Activated naive CD8-positive, alpha-beta T cell treated with anti-CD3 and anti-CD28 coated beads, Interleukin-2, amount 10 ng/mL, durations not matched to agents 7 days and 5 days (primary cell): ENCODE data around the gene SIM2. TPM values are rescaled to one million over a fixed set of nuclear protein-coding genes. Genes with fewer than 3 reads are reported as not detected.

Experiments used
- ATAC-seq: fragments of 150-1000 bp; cut with Tn5 transposase; one replicate; pipeline ENCODE4 v1.10.0; 2021; ENCODE audit warnings: low read depth, moderate library complexity
- POLR2A ChIA-PET: fragments of 350-600 bp; sonication (Branson Sonifier 250); formaldehyde crosslinking; loops from one replicate; lab custom pipeline; 2021; ENCODE audit warnings: antibody characterized with exemption; lab: Charles Lee
- DNase-seq: peaks from one replicate; pipeline ENCODE4 v3.0.0; 2021
- H3K27ac Mint-ChIP-seq: one replicate; pipeline ENCODE4 v1.8.0; 2022; ENCODE audit warnings: mild to moderate bottlenecking, mixed read lengths
- H3K27me3 Mint-ChIP-seq: one replicate; pipeline ENCODE4 v1.8.0; 2022; ENCODE audit warnings: mild to moderate bottlenecking, moderate library complexity, mixed read lengths
- H3K36me3 Mint-ChIP-seq: one replicate; pipeline ENCODE4 v1.8.0; 2021; ENCODE audit warnings: mild to moderate bottlenecking, mixed read lengths
- H3K4me1 Mint-ChIP-seq: one replicate; pipeline ENCODE4 v1.8.0; 2021; ENCODE audit warnings: mixed read lengths
- H3K4me3 Mint-ChIP-seq: one replicate; pipeline ENCODE4 v1.8.0; 2022; ENCODE audit warnings: mild to moderate bottlenecking, moderate library complexity, mixed read lengths
- H3K9me3 Mint-ChIP-seq: one replicate; pipeline ENCODE4 v1.8.0; 2021; ENCODE audit warnings: mixed read lengths
- total RNA-seq, 2 experiments: library from RNA; stranded (reverse); gene quantifications; one replicate each; pipeline ENCODE4 v1.2.3, GENCODE V29; 2021

The SIM2 gene
- total RNA-seq, 2 experiments from 2014 or later = not detected

- Mint-ChIP-seq H3K4me1 (no peaks in the 10 kb centered on the region), H3K36me3 (no peaks in the 10 kb centered on the region), H3K27ac (no peak overlapping the region), H3K9me3 (peaks cover 2% of the 10 kb centered on the region), H3K27me3 (peaks cover 4% of the 10 kb centered on the region), H3K4me3 (no peak overlapping the region)
- POLR2A ChIA-PET = no interaction called here
- DNase-seq (no peak), ATAC-seq (no peak)
Measured at GRCh38 chr21:36734367-36735200, 35.7 kb downstream of the SIM2 start.

GRCh38 chr21:36735201-36735515, 36.2 kb downstream of the SIM2 start:
- H3K36me3 Mint-ChIP-seq = no peaks in the 10 kb centered on the region
- POLR2A ChIA-PET = no interaction called here

GRCh38 chr21:36735724-36736320, 36.9 kb downstream of the SIM2 start:
- H3K27me3 Mint-ChIP-seq = peaks cover 9% of the 10 kb centered on the region
- H3K36me3 Mint-ChIP-seq = no peaks in the 10 kb centered on the region

More at GRCh38 chr21:36735201-36735515, 36.2 kb downstream of the SIM2 start:
- Mint-ChIP-seq H3K9me3 (peaks cover 2% of the 10 kb centered on the region), H3K4me1 (no peaks in the 10 kb centered on the region), H3K4me3 (no peak overlapping the region), H3K27me3 (peaks cover 6% of the 10 kb centered on the region), H3K27ac (no peak overlapping the region)
- ATAC-seq (no peak), DNase-seq (no peak)

GRCh38 chr21:36738489-36739126, 39.7 kb downstream of the SIM2 start:
- Mint-ChIP-seq H3K27me3 (peaks cover 11% of the 10 kb centered on the region), H3K27ac (no peak overlapping the region)
- POLR2A ChIA-PET = no interaction called here

More at GRCh38 chr21:36735724-36736320, 36.9 kb downstream of the SIM2 start:
- ATAC-seq (no peak), DNase-seq (no peak)
- POLR2A ChIA-PET = no interaction called here
- H3K27ac Mint-ChIP-seq = no peak overlapping the region
- no peaks in the 10 kb centered on the region for H3K4me1 Mint-ChIP-seq
- no peak overlapping the region for H3K4me3 Mint-ChIP-seq
- H3K9me3 Mint-ChIP-seq = peaks cover 2% of the 10 kb centered on the region

GRCh38 chr21:36741506-36741905, 42.6 kb downstream of the SIM2 start:
- no peak for ATAC-seq
- POLR2A ChIA-PET = no interaction called here
- Mint-ChIP-seq H3K4me1 (no peaks in the 10 kb centered on the region), H3K27me3 (peaks cover 34% of the 10 kb centered on the region), H3K9me3 (no peaks in the 10 kb centered on the region), H3K36me3 (no peaks in the 10 kb centered on the region), H3K4me3 (no peak overlapping the region), H3K27ac (no peak overlapping the region)
- DNase-seq = no peak

More at GRCh38 chr21:36738489-36739126, 39.7 kb downstream of the SIM2 start:
- DNase-seq (no peak), ATAC-seq (no peak)
- no peaks in the 10 kb centered on the region for H3K4me1 Mint-ChIP-seq
- H3K36me3 Mint-ChIP-seq = no peaks in the 10 kb centered on the region
- H3K9me3 Mint-ChIP-seq = peaks cover 2% of the 10 kb centered on the region
- no peak overlapping the region for H3K4me3 Mint-ChIP-seq

GRCh38 chr21:36743008-36743407, 44.1 kb downstream of the SIM2 start:
- H3K27ac Mint-ChIP-seq = no peak overlapping the region
- DNase-seq = no peak

GRCh38 chr21:36743446-36743845, 44.5 kb downstream of the SIM2 start:
- POLR2A ChIA-PET = no interaction called here
- peaks cover 43% of the 10 kb centered on the region for H3K27me3 Mint-ChIP-seq
- H3K4me3 Mint-ChIP-seq = no peak overlapping the region
- no peak overlapping the region for H3K27ac Mint-ChIP-seq
- H3K9me3 Mint-ChIP-seq = no peaks in the 10 kb centered on the region
- ATAC-seq = no peak
- H3K36me3 Mint-ChIP-seq = no peaks in the 10 kb centered on the region
- DNase-seq = no peak
- peaks cover 2% of the 10 kb centered on the region for H3K4me1 Mint-ChIP-seq

More at GRCh38 chr21:36743008-36743407, 44.1 kb downstream of the SIM2 start:
- ATAC-seq = no peak
- POLR2A ChIA-PET = no interaction called here
- Mint-ChIP-seq H3K4me3 (no peak overlapping the region), H3K4me1 (no peaks in the 10 kb centered on the region), H3K9me3 (no peaks in the 10 kb centered on the region), H3K36me3 (no peaks in the 10 kb centered on the region), H3K27me3 (peaks cover 40% of the 10 kb centered on the region)

GRCh38 chr21:36744190-36744559, 45.3 kb downstream of the SIM2 start:
- Mint-ChIP-seq H3K4me3 (no peak overlapping the region), H3K27me3 (peaks cover 47% of the 10 kb centered on the region), H3K36me3 (no peaks in the 10 kb centered on the region), H3K9me3 (no peaks in the 10 kb centered on the region), H3K27ac (no peak overlapping the region), H3K4me1 (peaks cover 2% of the 10 kb centered on the region)
- POLR2A ChIA-PET = no interaction called here
- DNase-seq = no peak
- no peak for ATAC-seq

GRCh38 chr21:36744560-36745231, 45.8 kb downstream of the SIM2 start:
- Mint-ChIP-seq H3K9me3 (no peaks in the 10 kb centered on the region), H3K4me3 (no peak overlapping the region), H3K4me1 (peaks cover 2% of the 10 kb centered on the region), H3K27ac (no peak overlapping the region), H3K36me3 (no peaks in the 10 kb centered on the region), H3K27me3 (peaks cover 50% of the 10 kb centered on the region)
- ATAC-seq (no peak), DNase-seq (no peak)
- POLR2A ChIA-PET = no interaction called here

- H3K9me3 Mint-ChIP-seq = no peaks in the 10 kb centered on the region
- DNase-seq = no peak
- H3K27me3 Mint-ChIP-seq = peaks cover 50% of the 10 kb centered on the region
- H3K36me3 Mint-ChIP-seq = no peaks in the 10 kb centered on the region
- POLR2A ChIA-PET = no interaction called here
- no peak for ATAC-seq
- H3K4me1 Mint-ChIP-seq = peaks cover 2% of the 10 kb centered on the region
- no peak overlapping the region for H3K27ac Mint-ChIP-seq
- H3K4me3 Mint-ChIP-seq = no peak overlapping the region
Measured at GRCh38 chr21:36745459-36745858, 46.5 kb downstream of the SIM2 start.

- Mint-ChIP-seq H3K27me3 (peaks cover 47% of the 10 kb centered on the region), H3K4me3 (peak overlapping the region; percentile 29), H3K36me3 (no peaks in the 10 kb centered on the region), H3K9me3 (no peaks in the 10 kb centered on the region), H3K4me1 (peaks cover 2% of the 10 kb centered on the region), H3K27ac (no peak overlapping the region)
- DNase-seq (no peak), ATAC-seq (peak; percentile 37)
- POLR2A ChIA-PET = no interaction called here
Measured at GRCh38 chr21:36747041-36747814, 48.3 kb downstream of the SIM2 start.

GRCh38 chr21:36747815-36748383, 49.0 kb downstream of the SIM2 start:
- Mint-ChIP-seq H3K4me3 (peak overlapping the region; percentile 32), H3K27me3 (peaks cover 47% of the 10 kb centered on the region)
- peak; percentile 76 for DNase-seq

More at GRCh38 chr21:36747815-36748383, 49.0 kb downstream of the SIM2 start:
- H3K4me1 Mint-ChIP-seq = peaks cover 2% of the 10 kb centered on the region
- ATAC-seq = peak; percentile 83
- H3K9me3 Mint-ChIP-seq = no peaks in the 10 kb centered on the region
- H3K27ac Mint-ChIP-seq = no peak overlapping the region
- no peaks in the 10 kb centered on the region for H3K36me3 Mint-ChIP-seq
- POLR2A ChIA-PET = no interaction called here
